ENCODE results near the gene SCAP. TPM values are rescaled to one million over a fixed set of nuclear protein-coding genes. Genes with fewer than 3 reads are reported as not detected.

SCAP gene
- total and polyA plus RNA-seq, 2 of the 13 experiments (the other 11 are each of a cell fraction or from before 2014, with no cell fraction given): 40.4 to 53.3 TPM

GRCh38 chr3:47379411-47379899 is 96.3 kb downstream of the SCAP start (continued):
- TF ChIP-seq MLXIP (CRISPR knock-in tag; IDR thresholded peaks at IDR 0.05; ENCODE audit: borderline replicate concordance) (0 out of 2 replicates have a peak, but pooled peaks have one; percentile 24), ZNF264 (CRISPR knock-in tag; IDR thresholded peaks at IDR 0.05) (peak; percentile 87), POGK (CRISPR knock-in tag; conservative IDR thresholded peaks at IDR 0.05) (peak; percentile 59; the same call in 1 of the 2 replicates), HNRNPH1 (optimal IDR thresholded peaks at IDR 0.05; ENCODE audit: low read depth, low read length) (no peak), ZNF850 (CRISPR knock-in tag; conservative IDR thresholded peaks at IDR 0.05) (no peak), ZSCAN25 (CRISPR knock-in tag; IDR thresholded peaks at IDR 0.05) (peak; percentile 68), ZNF737 (CRISPR knock-in tag; IDR thresholded peaks at IDR 0.05; ENCODE audit: borderline replicate concordance) (peak; percentile 79; the same call in 1 of the 2 replicates), MXI1 (IDR thresholded peaks at IDR 0.05; ENCODE audit: borderline replicate concordance, low read depth, low read length) (peak; percentile 61; the same call in 1 of the 3 replicates), HNF1B (CRISPR knock-in tag; IDR thresholded peaks at IDR 0.05) (peak; percentile 52; the same call in 1 of the 2 replicates), ARNT2 (CRISPR knock-in tag; IDR thresholded peaks at IDR 0.05; ENCODE audit: low read depth) (peak; percentile 26; the same call in 1 of the 2 replicates), SOX6 (IDR thresholded peaks at IDR 0.05) (no peak), SOX6 (CRISPR knock-in tag; IDR thresholded peaks at IDR 0.05) (peak; percentile 95), ETV6 (CRISPR knock-in tag; conservative IDR thresholded peaks at IDR 0.05) (no peak), CREB1 (IDR thresholded peaks at IDR 0.05) (no peak), CREB1 (CRISPR knock-in tag; IDR thresholded peaks at IDR 0.05) (peak; percentile 50; the same call in 1 of the 2 replicates), CEBPB (IDR thresholded peaks at IDR 0.05; ENCODE audit: borderline replicate concordance, low read depth, low read length) (no peak), MYC (CRISPR knock-in tag; IDR thresholded peaks at IDR 0.05; ENCODE audit: borderline replicate concordance) (peak; percentile 89), ZZZ3 (CRISPR knock-in tag; IDR thresholded peaks at IDR 0.05; ENCODE audit: borderline replicate concordance) (0 out of 2 replicates have a peak, but pooled peaks have one; percentile 47), EZH2 (conservative IDR thresholded peaks at IDR 0.05; ENCODE audit: low read depth, low read length) (no peak), ARID2 (CRISPR knock-in tag; IDR thresholded peaks at IDR 0.05; ENCODE audit: borderline replicate concordance) (no peak), MNT (IDR thresholded peaks at IDR 0.05) (no peak), ZNF337 (CRISPR knock-in tag; IDR thresholded peaks at IDR 0.05; ENCODE audit: borderline replicate concordance, low read depth) (peak; percentile 43; the same call in 1 of the 2 replicates)

Data from HepG2 (cell line).